Measurements from ENCODE around the gene SMPD4.
"Not testable (repeated sequence)": the region's sequence is repeated elsewhere in the genome, so short reads cannot be mapped to it uniquely, and the experiment has no call there.

The SMPD4 gene

GRCh38 chr2:130198343-130198742, 16.9 kb upstream of the SMPD4 start, which contains the start of gene TUBA3E:
TUBA3E (minus strand) TSS chr2:130198439; CDS start chr2:130198360, 79 bp downstream.
- in situ Hi-C loops (cut with HindIII; ENCODE audit: low pct_ligation_motif_present, low sequenced_read_pairs), result no loop called here
- H3K27ac ChIP-seq, result no peak within 1 kb of the TSS
- H3K27me3 ChIP-seq (replicated peaks), result no peaks in the 10 kb centered on the region
- H3K4me3 ChIP-seq (ENCODE audit: low read depth, low read length), result no peak within 1 kb of the TSS
- DNase-seq, result no peak
- H3K36me3 ChIP-seq (replicated peaks), result no peaks in the 10 kb centered on the region
- TF ChIP-seq CTCF (IDR thresholded peaks at IDR 0.05; ENCODE audit: low read depth, low read length, missing control alignments), result no peak

- H3K27me3 ChIP-seq (replicated peaks); in situ Hi-C loops (cut with HindIII; ENCODE audit: low pct_ligation_motif_present, low sequenced_read_pairs); H3K4me3 ChIP-seq (ENCODE audit: low read depth, low read length); H3K27ac ChIP-seq; H3K36me3 ChIP-seq (replicated peaks); DNase-seq: not testable (repeated sequence)
Observed at GRCh38 chr2:130196052-130196451, 14.7 kb upstream of the SMPD4 start.

GRCh38 chr2:130195089-130195635, 13.8 kb upstream of the SMPD4 start:
- in situ Hi-C loops (cut with HindIII; ENCODE audit: low pct_ligation_motif_present, low sequenced_read_pairs); H3K4me3 ChIP-seq (ENCODE audit: low read depth, low read length); H3K27me3 ChIP-seq (replicated peaks); DNase-seq; H3K36me3 ChIP-seq (replicated peaks); H3K27ac ChIP-seq: not testable (repeated sequence)

GRCh38 chr2:130193824-130194223, 12.4 kb upstream of the SMPD4 start:
- H3K4me3 ChIP-seq (ENCODE audit: low read depth, low read length); H3K36me3 ChIP-seq (replicated peaks); H3K27ac ChIP-seq; DNase-seq; in situ Hi-C loops (cut with HindIII; ENCODE audit: low pct_ligation_motif_present, low sequenced_read_pairs); H3K27me3 ChIP-seq (replicated peaks): not testable (repeated sequence)

GRCh38 chr2:130192451-130192850, 11.0 kb upstream of the SMPD4 start:
- H3K4me3 ChIP-seq (ENCODE audit: low read depth, low read length); DNase-seq; in situ Hi-C loops (cut with HindIII; ENCODE audit: low pct_ligation_motif_present, low sequenced_read_pairs); H3K27ac ChIP-seq; H3K27me3 ChIP-seq (replicated peaks); H3K36me3 ChIP-seq (replicated peaks): not testable (repeated sequence)

GRCh38 chr2:130191319-130191718, 9.9 kb upstream of the SMPD4 start:
- in situ Hi-C loops (cut with HindIII; ENCODE audit: low pct_ligation_motif_present, low sequenced_read_pairs); H3K36me3 ChIP-seq (replicated peaks); H3K27me3 ChIP-seq (replicated peaks); H3K27ac ChIP-seq; DNase-seq; H3K4me3 ChIP-seq (ENCODE audit: low read depth, low read length): not testable (repeated sequence)

- Histone ChIP-seq H3K4me3 (ENCODE audit: low read depth, low read length) (no peak overlapping the region), H3K27ac (no peak overlapping the region), H3K27me3 (replicated peaks) (no peaks in the 10 kb centered on the region), H3K36me3 (replicated peaks) (no peaks in the 10 kb centered on the region)
- no peak for TF ChIP-seq CTCF (IDR thresholded peaks at IDR 0.05; ENCODE audit: low read depth, low read length, missing control alignments)
- no peak for DNase-seq
- in situ Hi-C loops (cut with HindIII; ENCODE audit: low pct_ligation_motif_present, low sequenced_read_pairs), result no loop called here
Observed at GRCh38 chr2:130190237-130190636, 8.8 kb upstream of the SMPD4 start.

- DNase-seq; H3K4me3 ChIP-seq (ENCODE audit: low read depth, low read length); H3K36me3 ChIP-seq (replicated peaks); H3K27me3 ChIP-seq (replicated peaks); H3K27ac ChIP-seq; in situ Hi-C loops (cut with HindIII; ENCODE audit: low pct_ligation_motif_present, low sequenced_read_pairs): not testable (repeated sequence)
Observed at GRCh38 chr2:130188958-130189357, 7.6 kb upstream of the SMPD4 start.

- H3K36me3 ChIP-seq (replicated peaks); H3K4me3 ChIP-seq (ENCODE audit: low read depth, low read length); in situ Hi-C loops (cut with HindIII; ENCODE audit: low pct_ligation_motif_present, low sequenced_read_pairs); H3K27ac ChIP-seq; DNase-seq; H3K27me3 ChIP-seq (replicated peaks): not testable (repeated sequence)
Observed at GRCh38 chr2:130187859-130188792, 6.7 kb upstream of the SMPD4 start.
